ENCODE results near the gene COX14.
"Not testable (repeated sequence)": the region's sequence is repeated elsewhere in the genome, so short reads cannot be mapped to it uniquely, and the experiment has no call there.

The COX14 gene

DNA sequence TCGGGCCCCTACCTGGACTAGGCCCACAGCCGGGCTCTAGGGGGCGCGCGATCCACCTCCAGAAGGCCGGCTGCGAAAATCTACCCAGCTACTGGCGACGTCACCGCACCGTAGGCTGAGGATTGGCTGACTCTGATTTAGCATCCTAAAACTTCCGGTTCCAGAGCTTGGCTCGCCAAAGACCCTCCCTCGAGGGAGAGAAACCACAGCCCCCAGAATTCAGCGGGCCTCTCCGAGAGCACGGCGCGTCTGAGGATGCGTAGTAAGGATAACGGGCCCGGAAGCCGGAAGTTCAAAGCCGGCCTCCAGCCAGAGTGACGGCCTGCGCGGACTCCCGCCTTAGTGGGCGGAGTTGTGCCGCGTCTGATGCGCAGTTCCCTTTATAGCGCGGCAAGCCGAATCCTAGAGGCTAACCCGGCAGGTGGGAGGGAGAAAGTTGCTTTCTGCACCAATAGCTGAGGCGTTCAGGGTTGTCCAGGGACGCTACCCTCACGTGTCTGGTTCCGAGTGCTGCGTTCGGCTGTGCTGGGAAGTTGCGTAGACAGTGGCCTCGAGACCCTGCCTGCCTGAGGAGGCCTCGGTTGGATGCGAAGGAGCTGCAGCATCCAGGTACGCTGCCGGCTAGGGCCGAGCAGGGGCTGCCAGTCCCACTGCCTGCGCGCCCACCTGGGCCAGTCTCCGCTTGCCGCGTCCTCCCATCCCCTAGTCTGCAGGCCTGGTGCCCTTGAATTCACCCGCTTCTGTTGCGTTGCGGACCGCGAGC is at the start of gene COX14:
COX14 (plus strand) TSS at position 544 of the 763 bp plus-strand sequence. CDS start 7,808 bp downstream, outside the sequence.
- peak; percentile 97 for DNase-seq

- DNase-seq, result no peak
Observed at GRCh38 chr12:50062728-50063460, 49.1 kb upstream of the COX14 start.

- no peak for DNase-seq
Observed at GRCh38 chr12:50065726-50066310, 46.2 kb upstream of the COX14 start.

GRCh38 chr12:50066402-50066801 is 45.6 kb upstream of the COX14 start:
- DNase-seq, result no peak

DNA sequence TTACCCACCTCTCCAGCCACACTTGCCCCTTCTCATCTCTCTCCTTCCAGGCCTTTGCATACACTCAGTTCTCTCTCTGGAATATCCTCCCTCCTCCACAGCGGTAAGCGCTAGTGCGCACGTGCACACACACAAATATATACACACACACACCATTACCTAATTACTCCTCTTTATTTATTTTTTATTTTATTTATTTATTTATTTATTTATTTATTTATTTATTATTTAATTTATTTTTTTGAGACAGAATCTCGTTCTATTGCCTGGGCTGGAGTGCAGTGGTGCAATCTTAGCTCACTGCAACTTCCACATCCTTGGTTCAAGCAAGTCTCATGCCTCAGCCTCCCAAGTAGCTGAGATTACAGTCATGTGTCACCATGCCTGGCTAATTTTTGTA is 43.0 kb upstream of the COX14 start:
- DNase-seq, result no peak

GRCh38 chr12:50069539-50069938 is 42.5 kb upstream of the COX14 start:
- no peak for DNase-seq

DNA sequence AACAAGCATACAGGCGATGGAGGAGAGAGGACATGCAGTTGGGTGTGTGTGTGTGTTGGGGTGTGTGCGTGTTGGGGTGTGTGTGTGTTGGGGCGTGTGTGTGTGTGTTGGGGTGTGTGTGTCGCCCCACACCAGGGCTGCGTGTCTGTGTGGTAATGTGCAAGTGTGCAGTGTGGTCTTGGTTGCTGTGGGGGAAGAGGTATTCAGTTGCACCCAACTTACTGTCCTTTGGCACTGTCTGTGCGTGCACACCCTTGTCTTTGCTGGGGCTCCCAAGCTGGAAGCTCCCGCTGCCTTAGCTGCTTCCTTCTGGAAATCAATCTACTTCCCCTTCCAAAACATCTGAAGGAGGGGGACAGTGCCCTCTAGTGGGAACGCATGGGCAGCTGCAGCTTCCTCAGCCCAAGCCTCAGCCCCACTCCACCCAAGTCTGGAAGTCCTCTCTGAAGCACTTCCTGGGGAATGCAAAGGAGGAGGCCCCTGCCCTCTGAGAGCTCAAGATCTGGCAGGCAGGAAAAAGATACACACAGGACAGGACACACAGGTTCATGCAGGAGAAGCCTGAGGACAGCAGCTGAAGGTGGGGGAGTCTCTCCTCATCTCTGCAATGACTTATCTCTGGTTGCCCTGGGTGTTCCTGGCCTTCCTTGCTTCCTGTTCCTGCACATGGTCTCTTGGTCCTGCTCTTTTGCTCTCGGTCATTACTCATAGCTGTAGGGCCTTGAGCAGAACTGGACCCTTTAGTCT is 41.5 kb upstream of the COX14 start:
- peak; percentile 55 for DNase-seq

GRCh38 chr12:50072198-50072907 is 39.7 kb upstream of the COX14 start:
- DNase-seq, result no peak

DNA sequence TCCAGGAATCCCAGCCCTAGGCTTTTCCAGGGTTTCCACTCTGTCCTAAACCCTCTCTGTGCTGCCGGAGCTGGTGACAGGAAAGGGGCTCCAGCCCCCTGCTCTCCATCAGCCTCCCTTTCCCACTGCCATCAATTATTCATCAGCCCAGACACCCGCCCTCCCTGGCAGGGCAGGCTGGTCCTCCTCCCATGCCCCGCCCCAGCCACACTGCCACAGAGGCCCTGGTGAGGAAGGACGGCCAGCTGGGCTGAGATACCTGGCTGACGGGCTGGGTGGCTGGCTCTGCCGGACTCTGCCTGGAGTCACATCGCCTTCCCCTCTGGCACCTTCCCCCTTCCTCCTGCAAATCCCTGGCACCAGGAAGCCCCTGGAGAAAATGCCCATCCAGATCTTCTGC is 38.8 kb upstream of the COX14 start:
- DNase-seq, result no peak

DNA sequence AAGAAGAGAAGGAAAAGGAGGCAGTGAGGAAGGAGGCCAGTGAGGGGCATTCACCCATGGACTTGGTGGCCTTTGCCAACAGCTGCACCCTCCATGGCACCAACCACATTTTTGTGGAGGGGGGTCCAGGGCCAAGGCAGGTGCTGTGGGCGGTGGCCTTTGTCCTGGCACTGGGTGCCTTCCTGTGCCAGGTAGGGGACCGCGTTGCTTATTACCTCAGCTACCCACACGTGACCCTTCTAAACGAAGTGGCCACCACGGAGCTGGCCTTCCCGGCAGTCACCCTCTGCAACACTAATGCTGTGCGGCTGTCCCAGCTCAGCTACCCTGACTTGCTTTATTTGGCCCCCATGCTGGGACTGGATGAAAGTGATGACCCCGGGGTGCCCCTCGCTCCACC is 38.3 kb upstream of the COX14 start:
- no peak for DNase-seq

DNA sequence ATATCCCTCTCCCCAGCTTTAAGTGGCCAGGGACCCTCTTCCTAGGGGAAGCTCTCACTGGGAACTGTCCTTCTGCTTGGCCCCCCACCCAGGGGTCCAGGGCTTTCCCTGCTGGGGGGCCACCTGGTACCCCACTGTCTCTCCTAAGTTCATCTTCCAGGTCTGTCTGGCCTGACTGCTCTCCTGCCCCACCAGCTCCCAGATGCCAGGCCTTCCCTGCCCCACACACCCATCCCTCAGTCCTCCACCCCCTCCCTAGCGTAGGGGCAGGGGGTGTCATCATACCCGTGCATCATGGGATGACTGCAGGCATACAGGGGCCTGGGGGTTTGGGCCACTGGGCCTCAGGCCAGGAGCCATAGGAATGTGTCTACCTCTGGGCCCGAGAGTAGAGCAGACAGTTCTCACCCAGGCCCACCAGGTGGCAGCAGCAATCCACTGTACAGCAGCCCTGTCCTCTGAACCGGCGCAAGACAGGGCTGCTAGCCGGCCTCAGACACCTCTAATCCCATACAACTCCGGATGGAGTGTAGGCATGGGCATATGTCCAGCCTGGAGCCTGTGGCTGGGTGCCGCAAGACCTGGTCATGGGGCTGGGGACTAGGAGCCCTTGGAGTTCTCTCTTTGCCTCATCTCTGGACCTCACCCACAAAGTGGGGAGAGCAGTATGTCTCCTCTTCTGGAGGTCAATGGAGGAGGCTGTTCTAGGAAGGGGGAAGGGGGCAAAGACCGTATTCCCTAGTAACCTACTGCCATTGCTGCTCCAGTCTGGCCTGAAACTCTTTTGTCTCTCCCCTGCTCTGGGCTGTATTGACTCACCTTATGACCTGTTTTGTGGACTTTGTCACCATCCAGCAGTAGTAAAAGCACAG is 36.9 kb upstream of the COX14 start:
- peak; percentile 81 for DNase-seq

GRCh38 chr12:50075808-50076170 is 36.2 kb upstream of the COX14 start:
- DNase-seq, result no peak

DNA sequence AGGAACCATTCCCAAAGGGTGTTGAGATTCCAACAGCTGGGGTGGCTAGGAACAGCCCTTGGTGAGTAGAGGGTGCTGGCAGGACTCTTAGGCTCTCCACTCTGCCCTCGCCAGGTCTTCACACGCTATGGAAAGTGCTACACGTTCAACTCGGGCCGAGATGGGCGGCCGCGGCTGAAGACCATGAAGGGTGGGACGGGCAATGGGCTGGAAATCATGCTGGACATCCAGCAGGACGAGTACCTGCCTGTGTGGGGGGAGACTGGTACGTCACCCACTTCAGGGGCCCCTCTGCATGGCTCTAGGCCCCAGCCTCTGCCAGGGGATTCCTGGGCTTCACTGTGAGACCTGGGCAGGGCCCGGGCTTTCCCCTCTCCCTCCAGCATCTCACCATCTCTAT is 34.9 kb upstream of the COX14 start:
- no peak for DNase-seq

DNA sequence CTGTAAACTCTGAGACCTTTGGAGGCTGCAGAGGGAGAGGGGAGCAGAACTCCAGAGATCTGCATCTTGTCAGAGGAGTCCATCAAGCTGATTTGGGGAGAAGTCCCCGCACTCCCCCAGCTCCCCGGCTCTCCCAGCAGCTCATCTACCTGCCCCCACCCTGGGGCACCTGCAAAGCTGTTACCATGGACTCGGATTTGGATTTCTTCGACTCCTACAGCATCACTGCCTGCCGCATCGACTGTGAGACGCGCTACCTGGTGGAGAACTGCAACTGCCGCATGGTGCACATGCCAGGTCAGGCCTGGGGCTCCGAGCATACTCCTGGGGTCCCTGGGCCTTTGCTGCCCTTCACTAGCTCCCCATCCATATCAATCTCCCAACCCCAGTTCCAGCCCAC is 33.8 kb upstream of the COX14 start:
- DNase-seq, result no peak

- DNase-seq, result no peak
Observed at GRCh38 chr12:50079771-50080170, 32.3 kb upstream of the COX14 start.

DNA sequence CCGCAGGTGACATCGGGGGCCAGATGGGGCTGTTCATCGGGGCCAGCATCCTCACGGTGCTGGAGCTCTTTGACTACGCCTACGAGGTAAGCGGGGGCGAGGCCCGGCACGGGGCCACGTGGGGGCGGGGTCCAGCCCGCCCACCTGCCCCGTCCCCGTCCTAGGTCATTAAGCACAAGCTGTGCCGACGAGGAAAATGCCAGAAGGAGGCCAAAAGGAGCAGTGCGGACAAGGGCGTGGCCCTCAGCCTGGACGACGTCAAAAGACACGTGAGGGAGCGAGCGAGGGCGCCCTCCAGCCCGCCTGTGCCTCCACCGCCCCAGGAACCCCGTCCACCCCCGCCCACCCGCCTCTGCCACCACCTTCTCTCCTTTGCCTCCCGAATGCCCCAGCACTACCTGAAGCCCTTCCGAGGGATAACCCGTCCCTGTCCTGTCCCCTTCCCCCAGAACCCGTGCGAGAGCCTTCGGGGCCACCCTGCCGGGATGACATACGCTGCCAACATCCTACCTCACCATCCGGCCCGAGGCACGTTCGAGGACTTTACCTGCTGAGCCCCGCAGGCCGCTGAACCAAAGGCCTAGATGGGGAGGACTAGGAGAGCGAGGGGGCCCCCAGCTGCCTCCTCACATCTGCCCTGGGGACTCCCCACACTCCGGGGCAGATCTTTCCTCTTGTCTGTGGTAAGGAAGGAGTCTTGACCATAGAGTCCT is 30.8 kb upstream of the COX14 start:
- DNase-seq, result no peak

DNA sequence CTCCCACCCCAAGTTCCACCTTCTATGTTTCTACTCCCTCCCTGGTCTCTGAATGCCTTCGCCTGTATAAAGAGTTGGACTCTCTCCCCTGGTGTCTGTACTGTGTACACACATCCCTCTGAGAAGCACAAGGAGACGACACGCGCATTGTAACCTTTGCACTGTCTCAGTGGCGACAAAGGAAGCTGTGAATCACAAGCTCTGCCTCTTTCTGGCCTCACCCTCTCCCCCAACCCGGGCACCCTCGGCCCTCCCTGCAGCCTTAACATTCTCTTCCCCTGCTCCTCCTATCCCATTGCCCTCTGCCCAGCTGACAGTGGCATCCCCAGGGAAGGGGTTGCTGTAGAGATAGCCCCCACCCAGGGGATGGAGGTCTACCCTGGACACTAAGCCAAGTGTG is 29.4 kb upstream of the COX14 start:
- no peak for DNase-seq

GRCh38 chr12:50083301-50083700 is 28.7 kb upstream of the COX14 start:
- DNase-seq, result no peak

- not testable (repeated sequence) for DNase-seq
Observed at GRCh38 chr12:50084409-50084774, 27.6 kb upstream of the COX14 start.

DNA sequence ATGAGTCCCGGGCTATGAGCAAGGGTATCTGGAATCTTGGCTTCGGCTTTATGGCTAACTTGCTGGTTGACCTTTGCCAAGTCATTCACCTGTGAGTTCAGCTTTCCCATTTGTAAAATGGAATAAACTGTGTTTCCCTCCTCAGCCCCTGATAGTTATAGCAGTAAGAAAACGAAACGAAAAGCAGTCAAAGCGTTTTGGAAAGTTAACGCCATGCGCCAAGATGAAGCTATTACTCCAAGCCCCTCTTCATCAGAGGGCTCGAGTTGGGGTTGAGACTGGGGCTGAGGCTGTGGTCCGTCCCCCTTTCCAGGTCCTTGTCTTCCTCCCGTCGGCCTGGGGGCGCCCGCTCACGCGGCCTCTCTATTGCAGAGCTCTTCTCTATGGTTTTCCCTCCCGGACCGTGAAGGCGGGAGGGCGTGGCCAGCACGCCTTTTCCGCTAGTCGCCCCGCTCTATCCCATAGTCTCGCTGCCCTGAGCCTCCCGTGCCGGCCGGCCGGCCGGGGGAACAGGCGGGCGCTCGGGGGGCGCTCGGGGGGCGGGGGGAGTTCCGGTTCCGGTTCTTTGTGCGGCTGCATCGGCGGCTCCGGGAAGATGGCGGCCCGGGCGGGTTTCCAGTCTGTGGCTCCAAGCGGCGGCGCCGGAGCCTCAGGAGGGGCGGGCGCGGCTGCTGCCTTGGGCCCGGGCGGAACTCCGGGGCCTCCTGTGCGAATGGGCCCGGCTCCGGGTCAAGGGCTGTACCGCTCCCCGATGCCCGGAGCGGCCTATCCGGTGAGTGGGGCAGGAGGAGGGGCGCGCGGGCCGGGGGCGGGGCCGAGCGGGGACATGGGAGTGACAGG is 27.0 kb upstream of the COX14 start, which contains the start of gene SMARCD1:
SMARCD1 (plus strand) TSS at position 568 of the 840 bp plus-strand sequence; CDS start at position 596, 28 bp downstream.
- peak; percentile 85 for DNase-seq
